WTC11 (cell line): ENCODE results near the gene TLE6. TPM values are rescaled to one million over a fixed set of nuclear protein-coding genes. Genes with fewer than 3 reads are reported as not detected.

ENCODE experiments used
- ATAC-seq: fragments of 200-7000 bp; cut with Tn5 transposase; 2 replicates; pipeline ENCODE4 v1.10.0; 2021; ENCODE audit warnings: mild to moderate bottlenecking, moderate library complexity
- CTCF ChIA-PET: fragments of 300-600 bp; sonication (Branson Sonifier 250); formaldehyde crosslinking; loops from one replicate; lab custom pipeline; 2021; ENCODE audit warnings: antibody characterized with exemption; lab: Charles Lee
- POLR2A ChIA-PET: fragments of 350-600 bp; sonication (Branson Sonifier 250); formaldehyde crosslinking; loops from one replicate; lab custom pipeline; 2021; ENCODE audit warnings: antibody characterized with exemption; lab: Charles Lee
- DNase-seq: peaks from one replicate; pipeline ENCODE4 v3.0.0; 2021; ENCODE audit warnings: low spot score
- H3K27ac Mint-ChIP-seq: 2 replicates; pipeline ENCODE4 v1.8.0; 2021; ENCODE audit warnings: mixed read lengths
- H3K27me3 Mint-ChIP-seq: 2 replicates; pipeline ENCODE4 v1.8.0; 2021; ENCODE audit warnings: low read depth, mild to moderate bottlenecking, moderate library complexity, mixed read lengths
- H3K36me3 Mint-ChIP-seq: 2 replicates; pipeline ENCODE4 v1.8.0; 2021; ENCODE audit warnings: mixed read lengths
- H3K4me1 Mint-ChIP-seq: 2 replicates; pipeline ENCODE4 v1.8.0; 2022; ENCODE audit warnings: mixed read lengths
- H3K4me3 Mint-ChIP-seq: 2 replicates; pipeline ENCODE4 v1.8.0; 2021; ENCODE audit warnings: mild to moderate bottlenecking, moderate library complexity, mixed read lengths
- H3K9me3 Mint-ChIP-seq: 2 replicates; pipeline ENCODE4 v1.8.0; 2021; ENCODE audit warnings: mixed read lengths
- ATF1 ChIP-seq: sonication (generic); formaldehyde crosslinking; IDR thresholded peaks from 2 replicates; pipeline ENCODE4 v1.8.1; 2023; ENCODE audit warnings: mild to moderate bottlenecking, moderate library complexity, missing genetic modification reagents
- ATF3 ChIP-seq: sonication (generic); formaldehyde crosslinking; conservative IDR thresholded peaks from 2 replicates; pipeline ENCODE4 v1.8.1; 2022; ENCODE audit warnings: mild to moderate bottlenecking, missing genetic modification reagents
- CBFB ChIP-seq: sonication (generic); formaldehyde crosslinking; IDR thresholded peaks from 2 replicates; pipeline ENCODE4 v1.8.1; 2022; ENCODE audit warnings: mild to moderate bottlenecking, low read depth, missing genetic modification reagents
- CREB1 ChIP-seq: sonication (generic); formaldehyde crosslinking; IDR thresholded peaks from 2 replicates; pipeline ENCODE4 v1.8.0; 2023; ENCODE audit warnings: mild to moderate bottlenecking, missing genetic modification reagents
- CTCF ChIP-seq: fragments of 200-600 bp; IDR thresholded peaks from 2 replicates; pipeline ENCODE4 v1.8.0; 2022; ENCODE audit warnings: antibody characterized with exemption
- E2F5 ChIP-seq: sonication (generic); formaldehyde crosslinking; IDR thresholded peaks from 2 replicates; pipeline ENCODE4 v1.8.1; 2022; ENCODE audit warnings: mild to moderate bottlenecking, moderate library complexity, missing genetic modification reagents
- EMX1 ChIP-seq: fragments of 250-450 bp; sonication (Bioruptor Pico); IDR thresholded peaks from 2 replicates; pipeline ENCODE4 v1.8.0; 2021; ENCODE audit warnings: mild to moderate bottlenecking
- ETV6 ChIP-seq: sonication (generic); formaldehyde crosslinking; IDR thresholded peaks from 2 replicates; pipeline ENCODE4 v1.8.1; 2022; ENCODE audit warnings: mild to moderate bottlenecking, missing genetic modification reagents
- FOXK1 ChIP-seq: sonication (generic); formaldehyde crosslinking; IDR thresholded peaks from 2 replicates; pipeline ENCODE4 v1.8.0; 2022; ENCODE audit warnings: mild to moderate bottlenecking, moderate library complexity, missing genetic modification reagents
- FOXP1 ChIP-seq: sonication (generic); formaldehyde crosslinking; IDR thresholded peaks from 2 replicates; pipeline ENCODE4 v1.8.0; 2022; ENCODE audit warnings: missing genetic modification reagents, mild to moderate bottlenecking, moderate library complexity, borderline replicate concordance
- FOXP4 ChIP-seq: sonication (generic); formaldehyde crosslinking; IDR thresholded peaks from 2 replicates; pipeline ENCODE4 v1.8.0; 2022; ENCODE audit warnings: mild to moderate bottlenecking, missing genetic modification reagents
- HMGXB4 ChIP-seq: sonication (generic); formaldehyde crosslinking; IDR thresholded peaks from 2 replicates; pipeline ENCODE4 v1.8.1; 2023; ENCODE audit warnings: mild to moderate bottlenecking, moderate library complexity, missing genetic modification reagents
- IRF1 ChIP-seq: sonication (generic); formaldehyde crosslinking; IDR thresholded peaks from 2 replicates; pipeline ENCODE4 v1.8.0; 2023; ENCODE audit warnings: missing genetic modification reagents
- IRF2 ChIP-seq: sonication (generic); formaldehyde crosslinking; IDR thresholded peaks from 2 replicates; pipeline ENCODE4 v1.8.0; 2022; ENCODE audit warnings: low read depth, missing genetic modification reagents, borderline replicate concordance
- JAZF1 ChIP-seq: fragments of 250-450 bp; sonication (Bioruptor Pico); IDR thresholded peaks from 2 replicates; pipeline ENCODE4 v1.9.0; 2021; ENCODE audit warnings: moderate library complexity, mild to moderate bottlenecking, inconsistent platforms
- JUN ChIP-seq: sonication (generic); formaldehyde crosslinking; IDR thresholded peaks from 2 replicates; pipeline ENCODE4 v1.8.0; 2023; ENCODE audit warnings: mild to moderate bottlenecking, missing genetic modification reagents
- MLX ChIP-seq: sonication (generic); formaldehyde crosslinking; IDR thresholded peaks from 2 replicates; pipeline ENCODE4 v1.8.1; 2023; ENCODE audit warnings: mild to moderate bottlenecking, missing genetic modification reagents, moderate library complexity
- NFE2L1 ChIP-seq: sonication (generic); formaldehyde crosslinking; IDR thresholded peaks from 2 replicates; pipeline ENCODE4 v1.8.1; 2023; ENCODE audit warnings: missing genetic modification reagents
- PRRX2 ChIP-seq: fragments of 250-450 bp; sonication (Bioruptor Pico); IDR thresholded peaks from 2 replicates; pipeline ENCODE4 v1.8.0; 2021; ENCODE audit warnings: mild to moderate bottlenecking
- TCF7 ChIP-seq: sonication (generic); formaldehyde crosslinking; IDR thresholded peaks from 2 replicates; pipeline ENCODE4 v1.8.0; 2022; ENCODE audit warnings: mild to moderate bottlenecking, low read depth, missing genetic modification reagents, moderate library complexity
- USF2 ChIP-seq: sonication (generic); formaldehyde crosslinking; IDR thresholded peaks from 2 replicates; pipeline ENCODE4 v1.8.1; 2023; ENCODE audit warnings: mild to moderate bottlenecking, missing genetic modification reagents, moderate library complexity
- ZNF232 ChIP-seq: sonication (generic); formaldehyde crosslinking; IDR thresholded peaks from 2 replicates; pipeline ENCODE4 v1.8.0; 2022; ENCODE audit warnings: mild to moderate bottlenecking, missing genetic modification reagents
- ZNF263 ChIP-seq: sonication (generic); formaldehyde crosslinking; IDR thresholded peaks from 2 replicates; pipeline ENCODE4 v1.8.1; 2022; ENCODE audit warnings: low read depth, mild to moderate bottlenecking, moderate library complexity, missing genetic modification reagents
- total RNA-seq: library from RNA; stranded (reverse); gene quantifications from 3 replicates; pipeline ENCODE4 v1.2.3, GENCODE V29; 2021

TLE6 gene
- total RNA-seq, 1 experiment from 2014 or later, result 3.1 TPM

- H3K9me3 Mint-ChIP-seq, result no peaks in the 10 kb centered on the region
- no peak for DNase-seq
- no peak overlapping the region for H3K4me3 Mint-ChIP-seq
- H3K27me3 Mint-ChIP-seq, result no peaks in the 10 kb centered on the region; the same call in 1 of the 2 replicates
- peaks cover under 1% of the 10 kb centered on the region; the same call in 1 of the 2 replicates for H3K4me1 Mint-ChIP-seq
- no peak for ATAC-seq
- ChIA-PET CTCF (interaction anchor here (0.7 to 6.6 kb wide), 8 partner anchors 116 to 174 kb away, joined by 3 to 51 read pairs (median 4); partner anchors contain the start of gene ZNF555), POLR2A (no interaction called here)
- TF ChIP-seq IRF2 (no peak), PRRX2 (CRISPR knock-in tag) (no peak), USF2 (CRISPR knock-in tag) (no peak), IRF1 (CRISPR knock-in tag) (no peak), FOXP1 (CRISPR knock-in tag) (no peak), ATF1 (no peak), CTCF (no peak), ZNF263 (CRISPR knock-in tag) (no peak), MLX (no peak), CREB1 (CRISPR knock-in tag) (no peak), EMX1 (no peak), JAZF1 (no peak), E2F5 (CRISPR knock-in tag) (no peak)
- no peaks in the 10 kb centered on the region for H3K36me3 Mint-ChIP-seq
- no peak overlapping the region for H3K27ac Mint-ChIP-seq
These were observed 20.2 kb upstream of the TLE6 start for GRCh38 chr19:2957160-2957559.

GRCh38 chr19:2960120-2960519 is 17.2 kb upstream of the TLE6 start:
- H3K27me3 Mint-ChIP-seq, result no peaks in the 10 kb centered on the region; the same call in 1 of the 2 replicates
- TF ChIP-seq FOXP4 (CRISPR knock-in tag) (no peak), JUN (CRISPR knock-in tag) (no peak), FOXK1 (no peak), USF2 (CRISPR knock-in tag) (no peak), CBFB (CRISPR knock-in tag) (no peak), NFE2L1 (no peak), E2F5 (CRISPR knock-in tag) (no peak), TCF7 (CRISPR knock-in tag) (no peak), HMGXB4 (CRISPR knock-in tag) (no peak), ATF1 (no peak), ATF3 (no peak), ETV6 (CRISPR knock-in tag) (no peak), ZNF232 (CRISPR knock-in tag) (no peak)
- ATAC-seq (no peak), DNase-seq (no peak)
- ChIA-PET CTCF (interaction anchor here (0.6 to 6.6 kb wide), 7 partner anchors 10 to 311 kb away, joined by 3 to 51 read pairs (median 6); no protein-coding TSS in a partner anchor), POLR2A (interaction anchor here (0.6 kb wide), 1 partner anchor 140 kb away, joined by 3 read pairs; no protein-coding TSS in a partner anchor)
- no peak overlapping the region for H3K27ac Mint-ChIP-seq
- peaks cover 2% of the 10 kb centered on the region; the same call in 1 of the 2 replicates for H3K4me1 Mint-ChIP-seq
- H3K9me3 Mint-ChIP-seq, result no peaks in the 10 kb centered on the region
- H3K4me3 Mint-ChIP-seq, result no peak overlapping the region
- no peaks in the 10 kb centered on the region for H3K36me3 Mint-ChIP-seq
